Measurements from ENCODE around the gene B3GALT6.

Gene B3GALT6

DNA sequence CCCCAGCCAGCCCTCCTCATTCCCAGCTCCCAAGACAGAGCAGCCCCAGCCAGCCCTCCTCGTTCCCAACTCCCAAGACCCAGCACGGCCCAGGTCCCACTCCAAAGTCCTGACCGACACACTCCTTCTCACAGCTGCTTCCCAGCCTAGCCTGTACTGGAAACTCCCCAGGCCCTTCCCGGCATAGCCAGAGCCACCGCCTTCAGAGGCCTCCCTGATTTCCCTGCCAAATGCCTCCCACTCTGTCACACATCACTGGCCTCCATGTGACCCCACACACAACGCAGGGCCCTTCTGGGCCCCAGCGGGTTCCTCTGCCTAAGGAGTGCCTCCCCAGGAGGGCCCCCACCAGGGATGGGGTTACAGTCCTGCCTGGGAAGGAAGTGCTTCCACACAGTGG lies 38.8 kb downstream of the B3GALT6 start:
- no peak for DNase-seq

DNA sequence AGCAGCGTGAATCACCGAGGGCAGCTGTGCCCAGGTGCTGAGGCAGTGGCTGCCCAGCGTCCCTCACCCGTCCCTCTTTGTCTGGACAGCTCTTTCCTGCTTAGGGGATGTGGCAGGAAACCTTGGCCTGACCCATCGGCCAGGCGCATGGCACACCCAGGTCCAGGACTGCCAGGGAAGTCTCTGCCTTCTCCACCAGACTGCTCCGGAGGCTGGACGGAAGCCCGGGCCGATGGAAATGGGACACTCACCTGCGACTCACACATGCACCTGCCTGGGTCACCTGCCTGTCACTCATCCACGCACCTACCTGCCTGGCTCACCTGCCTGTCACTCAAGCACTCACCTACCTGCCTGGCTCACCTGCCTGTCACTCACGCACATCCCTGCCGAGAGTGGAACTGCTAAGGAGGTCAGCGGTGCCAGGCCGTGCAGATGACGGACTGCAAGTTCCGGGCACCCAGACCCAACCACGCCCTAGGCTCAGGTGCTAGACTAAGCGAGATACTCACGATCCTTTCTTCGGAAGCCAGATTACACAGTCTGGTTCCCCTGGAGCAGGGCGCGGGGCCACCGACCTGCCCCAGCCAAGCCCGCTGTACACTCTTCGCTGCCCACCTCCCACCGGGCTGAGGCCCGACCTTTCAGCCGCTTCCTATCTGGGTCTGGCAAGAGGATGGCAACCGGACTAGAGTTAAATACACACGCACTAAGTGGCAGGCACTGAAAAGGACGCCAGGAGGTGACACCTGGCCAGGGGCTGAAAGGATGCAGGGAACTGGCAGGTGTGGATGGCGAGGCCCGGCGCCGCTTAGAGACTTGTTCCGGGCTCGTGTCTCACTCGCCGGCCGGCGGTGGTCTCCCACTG lies 40.5 kb downstream of the B3GALT6 start:
- DNase-seq, result no peak

GRCh38 chr1:1273209-1273511 lies 41.1 kb downstream of the B3GALT6 start:
- DNase-seq, result no peak

GRCh38 chr1:1273512-1274298 lies 41.7 kb downstream of the B3GALT6 start, which contains the start of gene UBE2J2:
Gene UBE2J2, minus strand, starts transcription at chr1:1273854. Its CDS starts 5,862 bp downstream, at chr1:1267992.
- DNase-seq, result peak; percentile 92

DNA sequence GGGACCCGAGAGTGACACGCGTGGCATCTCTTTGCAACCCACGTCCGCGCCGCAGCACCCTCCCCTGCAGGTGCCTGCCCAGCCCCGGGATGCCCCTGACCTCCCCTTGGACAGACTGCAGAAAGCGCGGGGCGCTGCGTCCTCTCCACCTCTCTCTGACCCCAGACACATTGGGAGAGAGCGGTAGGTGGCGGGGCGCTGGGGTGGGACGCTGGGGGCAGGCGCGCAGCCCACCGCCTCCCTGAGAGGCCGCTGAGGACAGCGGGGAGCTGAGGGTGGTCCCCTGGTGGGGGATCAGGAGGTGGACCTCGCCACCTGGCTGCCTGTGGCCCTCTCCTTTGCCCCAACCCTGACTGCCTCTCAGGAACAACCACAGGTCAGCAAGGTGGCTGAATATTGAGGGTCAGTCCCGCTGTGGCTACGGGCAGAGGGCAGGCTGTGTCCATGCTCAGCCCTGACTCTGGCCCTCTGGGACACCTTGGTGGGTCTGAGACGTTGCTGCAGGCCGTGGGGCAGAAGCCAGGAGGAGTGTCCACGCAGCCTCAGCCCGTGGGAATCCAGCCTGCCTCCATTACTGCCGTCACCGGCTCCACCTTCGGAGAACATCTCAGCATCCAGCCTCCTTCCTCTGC lies 42.4 kb downstream of the B3GALT6 start:
- DNase-seq, result no peak

DNA sequence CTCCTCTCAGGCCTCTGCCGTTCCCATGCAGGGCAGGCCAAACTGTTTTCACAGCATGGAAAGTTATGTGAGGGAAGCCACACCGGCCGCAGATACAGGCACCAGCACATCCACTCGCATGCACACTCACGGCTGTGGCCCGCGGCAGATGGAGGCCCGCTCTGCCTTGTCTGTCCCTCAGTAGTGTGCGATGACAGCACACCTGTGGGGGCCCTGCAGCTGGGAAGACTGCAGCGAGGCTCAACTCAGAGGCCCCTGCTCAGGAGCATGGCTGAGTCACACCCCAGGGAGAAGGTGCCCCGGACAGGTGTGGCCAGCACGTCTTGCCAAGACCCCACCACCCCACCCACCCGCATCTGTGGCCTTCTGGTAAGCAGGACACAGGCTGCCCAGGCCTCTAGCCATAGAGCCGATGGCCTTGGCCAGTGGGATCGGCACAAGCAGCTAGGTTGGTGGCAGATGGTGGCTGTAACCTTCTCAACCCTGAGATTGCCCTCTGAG lies 42.9 kb downstream of the B3GALT6 start:
- DNase-seq, result no peak

DNA sequence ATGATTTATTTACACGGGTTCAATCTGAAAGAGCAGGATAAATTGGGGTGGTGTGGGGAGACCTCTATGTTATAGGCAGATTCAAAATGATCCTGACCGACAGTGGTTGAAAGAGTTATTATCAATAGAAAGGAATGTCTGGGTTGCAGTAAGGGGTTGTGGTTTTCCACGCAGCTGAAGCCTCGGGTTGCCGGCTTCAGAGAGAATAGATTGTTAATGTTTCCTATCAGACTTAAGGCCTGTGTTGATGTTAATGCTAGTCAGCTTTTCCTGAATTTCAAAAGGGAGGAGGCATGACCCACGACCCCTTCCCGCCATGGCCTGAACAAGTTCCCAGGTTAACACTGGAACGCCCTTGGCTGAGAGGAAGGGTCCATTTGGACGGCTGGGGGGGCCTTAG lies 43.8 kb downstream of the B3GALT6 start:
- no peak for DNase-seq

DNA sequence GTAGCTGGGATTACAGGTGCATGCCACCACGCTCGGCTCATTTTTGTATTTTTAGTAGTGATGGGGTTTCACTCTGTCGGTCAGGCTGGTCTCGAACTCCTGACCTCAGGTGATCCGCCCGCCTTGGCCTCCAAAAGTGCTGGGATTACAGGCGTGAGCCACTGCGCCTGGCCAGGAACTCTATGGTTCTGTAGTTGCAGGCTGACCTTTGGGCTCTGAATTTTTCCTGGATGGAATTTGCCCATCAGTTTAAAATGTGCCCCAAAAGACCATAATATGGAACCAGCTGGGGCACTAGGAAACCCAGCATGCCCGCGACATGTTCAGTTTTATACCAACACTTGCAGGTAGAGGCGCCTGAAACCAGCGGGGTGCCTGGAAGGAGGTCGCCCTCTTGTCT lies 46.6 kb downstream of the B3GALT6 start:
- DNase-seq, result no peak

DNA sequence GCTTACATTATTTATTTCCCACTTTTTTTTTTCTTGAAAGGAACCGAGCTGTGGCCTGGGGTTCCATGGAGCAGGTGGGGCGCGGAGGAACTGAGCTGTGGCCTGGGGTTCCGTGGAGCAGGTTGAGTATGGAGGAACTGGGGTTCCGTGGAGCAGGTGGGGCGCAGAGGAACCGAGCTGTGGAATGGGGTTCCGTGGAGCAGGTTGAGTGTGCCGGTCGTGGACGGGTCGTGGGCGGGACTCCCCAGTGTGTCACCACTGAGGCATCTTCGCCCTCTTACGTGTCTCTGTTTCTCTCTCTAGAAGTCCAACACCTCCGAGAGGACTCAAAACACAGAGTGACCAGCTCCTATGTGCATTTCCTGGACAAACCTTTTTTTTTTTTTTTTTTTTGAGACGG lies 47.0 kb downstream of the B3GALT6 start:
- no peak for DNase-seq

GRCh38 chr1:1280782-1281481 lies 48.9 kb downstream of the B3GALT6 start:
- DNase-seq, result no peak

DNA sequence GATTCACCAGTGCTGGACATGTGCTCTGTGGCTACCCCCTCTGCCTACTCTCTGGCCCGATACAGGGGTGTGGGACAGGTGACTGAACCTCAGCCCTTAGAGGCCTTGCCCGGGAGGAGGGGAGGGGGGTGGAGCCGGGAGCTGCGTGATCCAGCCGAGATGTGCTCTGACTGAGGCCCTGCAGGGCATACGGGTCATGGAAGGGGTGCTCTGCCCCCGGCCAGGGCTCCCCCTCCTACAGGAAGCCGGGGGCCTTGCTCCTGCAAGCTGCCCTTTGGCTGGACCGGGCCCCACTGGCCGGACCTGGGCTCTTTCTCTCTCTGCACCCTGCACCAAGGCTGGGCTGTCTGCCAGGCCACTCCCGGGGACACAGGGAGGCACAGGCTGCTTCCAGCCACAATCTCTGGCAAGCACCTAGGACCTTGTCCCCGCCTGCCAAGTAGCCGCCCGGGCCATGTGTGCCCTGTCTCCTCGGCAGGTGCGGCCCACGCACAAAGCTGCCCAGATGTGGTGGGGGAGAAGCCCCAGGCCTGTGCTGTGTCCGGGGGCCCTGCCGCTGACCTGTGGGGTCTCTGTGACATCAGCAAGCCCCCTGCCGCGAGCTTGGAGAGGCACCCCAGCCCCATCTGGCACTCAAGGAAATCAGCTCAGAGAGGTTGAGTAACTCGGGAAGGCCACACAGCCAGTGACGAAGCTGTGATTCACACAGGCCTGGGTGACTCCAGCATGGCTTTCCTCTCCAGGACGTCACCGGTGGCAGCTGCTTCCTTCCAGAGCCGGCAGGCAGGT lies 49.7 kb downstream of the B3GALT6 start:
- DNase-seq, result no peak

GRCh38 chr1:1282998-1283397 lies 51.0 kb downstream of the B3GALT6 start:
- DNase-seq, result no peak

DNA sequence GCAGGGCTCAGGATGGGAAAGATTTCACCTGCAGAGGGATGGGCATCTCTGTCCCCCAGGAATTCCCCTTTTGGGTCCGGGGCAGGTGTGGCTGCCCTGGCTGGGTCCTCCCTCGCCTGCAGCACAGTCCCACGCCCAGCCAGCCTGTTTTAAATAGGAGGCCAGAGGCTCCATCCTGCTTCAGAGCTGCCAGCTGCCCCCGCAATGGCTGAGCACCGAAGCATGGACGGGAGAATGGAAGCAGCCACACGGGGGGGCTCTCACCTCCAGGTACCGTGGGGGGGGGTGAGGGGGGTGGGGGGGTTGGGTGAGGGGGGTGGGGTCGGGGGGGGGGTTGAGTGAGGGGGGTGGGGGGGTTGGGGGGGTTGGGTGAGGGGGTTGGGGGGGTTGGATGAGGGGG lies 51.8 kb downstream of the B3GALT6 start:
- no peak for DNase-seq
